ENCODE results near the gene ARL6IP6. TPM values are rescaled to one million over a fixed set of nuclear protein-coding genes. Genes with fewer than 3 reads are reported as not detected.

The ARL6IP6 gene
- 10 to 100 TPM; 37.0 to 38.5 TPM for total RNA-seq

GRCh38 chr2:152718076-152718908 lies at the start of gene ARL6IP6:
ARL6IP6 (plus strand) TSS chr2:152718620; CDS start chr2:152718625, 5 bp downstream.
- POLR2A ChIA-PET, result interaction anchor here (0.8 to 2.7 kb wide), 9 partner anchors 12 to 1456 kb away, joined by 3 to 24 read pairs (median 3); partner anchors contain the start of genes RBM43 and STAM2
- peak within 1 kb of the TSS; percentile 97 for H3K27ac Mint-ChIP-seq

GRCh38 chr2:152674334-152674733 lies 44.1 kb upstream of the ARL6IP6 start:
- Mint-ChIP-seq H3K4me1 (no peaks in the 10 kb centered on the region), H3K27ac (no peak overlapping the region), H3K36me3 (peaks cover 11% of the 10 kb centered on the region), H3K4me3 (no peak overlapping the region), H3K9me3 (no peaks in the 10 kb centered on the region), H3K27me3 (no peaks in the 10 kb centered on the region)
- POLR2A ChIA-PET, result no interaction called here
- no peak for DNase-seq
- no peak for ATAC-seq (ENCODE audit: low read depth)

More at GRCh38 chr2:152718076-152718908, at the start of gene ARL6IP6:
- DNase-seq (peak; percentile 96), ATAC-seq (ENCODE audit: low read depth) (peak; percentile 61)
- Mint-ChIP-seq H3K4me3 (peak within 1 kb of the TSS; percentile 95), H3K4me1 (peaks cover 32% of the 10 kb centered on the region), H3K36me3 (peaks cover 23% of the 10 kb centered on the region), H3K9me3 (no peaks in the 10 kb centered on the region), H3K27me3 (no peaks in the 10 kb centered on the region)

- Mint-ChIP-seq H3K27ac (no peak overlapping the region), H3K4me3 (no peak overlapping the region), H3K4me1 (no peaks in the 10 kb centered on the region), H3K27me3 (no peaks in the 10 kb centered on the region), H3K36me3 (peaks cover 16% of the 10 kb centered on the region), H3K9me3 (no peaks in the 10 kb centered on the region)
- no peak for ATAC-seq (ENCODE audit: low read depth)
- POLR2A ChIA-PET, result no interaction called here
- no peak for DNase-seq
These were observed 42.0 kb upstream of the ARL6IP6 start for GRCh38 chr2:152676461-152676860.

GRCh38 chr2:152678808-152679207 lies 39.6 kb upstream of the ARL6IP6 start:
- DNase-seq (no peak), ATAC-seq (ENCODE audit: low read depth) (no peak)
- H3K36me3 Mint-ChIP-seq, result peaks cover 10% of the 10 kb centered on the region
- no peak overlapping the region for H3K4me3 Mint-ChIP-seq
- no peaks in the 10 kb centered on the region for H3K9me3 Mint-ChIP-seq
- H3K4me1 Mint-ChIP-seq, result no peaks in the 10 kb centered on the region
- no peak overlapping the region for H3K27ac Mint-ChIP-seq
- POLR2A ChIA-PET, result no interaction called here
- no peaks in the 10 kb centered on the region for H3K27me3 Mint-ChIP-seq

GRCh38 chr2:152682663-152683062 lies 35.8 kb upstream of the ARL6IP6 start:
- H3K27ac Mint-ChIP-seq, result no peak overlapping the region
- no peaks in the 10 kb centered on the region for H3K9me3 Mint-ChIP-seq
- no peak for DNase-seq
- POLR2A ChIA-PET, result no interaction called here
- ATAC-seq (ENCODE audit: low read depth), result no peak
- H3K36me3 Mint-ChIP-seq, result peaks cover 16% of the 10 kb centered on the region
- H3K4me3 Mint-ChIP-seq, result no peak overlapping the region
- H3K27me3 Mint-ChIP-seq, result no peaks in the 10 kb centered on the region
- peaks cover 4% of the 10 kb centered on the region for H3K4me1 Mint-ChIP-seq

GRCh38 chr2:152683400-152683799 lies 35.0 kb upstream of the ARL6IP6 start:
- POLR2A ChIA-PET, result no interaction called here

GRCh38 chr2:152686321-152686720 lies 32.1 kb upstream of the ARL6IP6 start:
- no peak overlapping the region for H3K27ac Mint-ChIP-seq
- POLR2A ChIA-PET, result no interaction called here
- no peak overlapping the region for H3K4me3 Mint-ChIP-seq
- no peak for ATAC-seq (ENCODE audit: low read depth)
- H3K9me3 Mint-ChIP-seq, result no peaks in the 10 kb centered on the region
- peaks cover 6% of the 10 kb centered on the region for H3K4me1 Mint-ChIP-seq
- DNase-seq, result no peak
- no peaks in the 10 kb centered on the region for H3K27me3 Mint-ChIP-seq
- H3K36me3 Mint-ChIP-seq, result peaks cover 18% of the 10 kb centered on the region

More at GRCh38 chr2:152683400-152683799, 35.0 kb upstream of the ARL6IP6 start:
- Mint-ChIP-seq H3K4me3 (no peak overlapping the region), H3K36me3 (peaks cover 21% of the 10 kb centered on the region), H3K4me1 (peaks cover 4% of the 10 kb centered on the region), H3K9me3 (no peaks in the 10 kb centered on the region), H3K27me3 (no peaks in the 10 kb centered on the region), H3K27ac (no peak overlapping the region)
- no peak for ATAC-seq (ENCODE audit: low read depth)
- no peak for DNase-seq

GRCh38 chr2:152693033-152693432 lies 25.4 kb upstream of the ARL6IP6 start:
- H3K4me3 Mint-ChIP-seq, result no peak overlapping the region
- ATAC-seq (ENCODE audit: low read depth), result no peak

GRCh38 chr2:152694161-152694661 lies 24.2 kb upstream of the ARL6IP6 start:
- peak; percentile 88 for ATAC-seq (ENCODE audit: low read depth)

More at GRCh38 chr2:152693033-152693432, 25.4 kb upstream of the ARL6IP6 start:
- no peak for DNase-seq
- Mint-ChIP-seq H3K36me3 (peaks cover 22% of the 10 kb centered on the region), H3K27me3 (no peaks in the 10 kb centered on the region), H3K27ac (no peak overlapping the region), H3K9me3 (no peaks in the 10 kb centered on the region), H3K4me1 (peaks cover 15% of the 10 kb centered on the region)
- POLR2A ChIA-PET, result interaction anchor here (1.2 kb wide), 1 partner anchor 24 kb away, joined by 11 read pairs; the partner anchor contains the start of gene PRPF40A

DNA sequence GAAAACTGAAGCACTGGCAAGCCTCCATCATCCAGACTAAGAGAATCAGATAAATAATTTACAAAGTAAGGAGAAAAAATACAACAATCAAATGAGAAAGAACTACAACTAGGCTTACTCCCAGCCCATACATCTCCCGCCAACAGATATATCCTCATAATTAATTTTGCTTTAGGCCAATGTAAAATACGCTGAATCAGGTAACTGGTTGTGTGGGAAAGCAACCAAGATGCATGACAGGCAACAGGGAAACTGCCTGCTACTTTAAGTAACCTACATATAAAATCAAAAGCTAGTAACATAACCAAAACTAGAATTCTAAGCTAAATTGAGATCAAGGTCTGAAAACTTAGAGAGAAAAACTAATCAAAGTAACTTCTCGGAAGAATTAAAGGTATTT lies 22.7 kb upstream of the ARL6IP6 start:
- Mint-ChIP-seq H3K36me3 (peaks cover 21% of the 10 kb centered on the region), H3K4me3 (no peak overlapping the region), H3K27me3 (no peaks in the 10 kb centered on the region), H3K9me3 (no peaks in the 10 kb centered on the region), H3K27ac (no peak overlapping the region), H3K4me1 (peaks cover 19% of the 10 kb centered on the region)
- DNase-seq (no peak), ATAC-seq (ENCODE audit: low read depth) (no peak)
- POLR2A ChIA-PET, result interaction anchor here (1.5 kb wide), 1 partner anchor 22 kb away, joined by 3 read pairs; the partner anchor contains the start of gene PRPF40A

More at GRCh38 chr2:152694161-152694661, 24.2 kb upstream of the ARL6IP6 start:
- Mint-ChIP-seq H3K27me3 (no peaks in the 10 kb centered on the region), H3K27ac (peak overlapping the region; percentile 91), H3K4me3 (peak overlapping the region; percentile 84), H3K4me1 (peaks cover 15% of the 10 kb centered on the region), H3K36me3 (peaks cover 16% of the 10 kb centered on the region), H3K9me3 (no peaks in the 10 kb centered on the region)
- DNase-seq, result peak; percentile 41
- POLR2A ChIA-PET, result interaction anchor here (1.2 kb wide), 1 partner anchor 23 kb away, joined by 11 read pairs; the partner anchor contains the start of gene PRPF40A

DNA sequence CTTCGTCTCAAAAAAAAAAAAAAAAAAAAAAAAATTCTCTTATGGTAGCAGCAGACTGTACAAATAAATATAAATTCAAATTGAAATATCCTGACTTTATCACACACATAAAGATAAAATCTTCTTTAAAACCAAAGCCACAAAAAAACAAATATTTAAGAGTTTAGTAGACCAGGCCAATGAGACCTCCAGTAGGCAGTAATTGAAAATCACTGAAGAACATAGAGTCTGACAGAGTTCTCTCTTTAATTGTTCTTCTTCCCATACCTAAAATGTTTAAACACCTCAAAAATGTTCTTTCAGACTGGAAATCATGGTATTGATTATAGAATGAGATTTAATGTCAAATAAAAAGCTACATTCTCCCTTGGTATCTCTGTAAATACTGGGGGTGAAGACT lies 21.9 kb upstream of the ARL6IP6 start:
- Mint-ChIP-seq H3K9me3 (peaks cover 3% of the 10 kb centered on the region), H3K27me3 (no peaks in the 10 kb centered on the region), H3K36me3 (peaks cover 25% of the 10 kb centered on the region), H3K27ac (no peak overlapping the region), H3K4me3 (no peak overlapping the region), H3K4me1 (peaks cover 19% of the 10 kb centered on the region)
- ATAC-seq (ENCODE audit: low read depth) (no peak), DNase-seq (no peak)
- POLR2A ChIA-PET, result interaction anchor here (1.2 to 1.5 kb wide), 2 partner anchors 20 to 21 kb away, joined by 3 to 4 read pairs; partner anchors contain the start of gene PRPF40A

GRCh38 chr2:152701198-152701597 lies 17.2 kb upstream of the ARL6IP6 start:
- H3K27ac Mint-ChIP-seq, result no peak overlapping the region
- H3K27me3 Mint-ChIP-seq, result no peaks in the 10 kb centered on the region
- H3K36me3 Mint-ChIP-seq, result peaks cover 50% of the 10 kb centered on the region
- DNase-seq (no peak), ATAC-seq (ENCODE audit: low read depth) (no peak)
- peaks cover 6% of the 10 kb centered on the region for H3K9me3 Mint-ChIP-seq
- H3K4me1 Mint-ChIP-seq, result peaks cover 12% of the 10 kb centered on the region
- no peak overlapping the region for H3K4me3 Mint-ChIP-seq
- POLR2A ChIA-PET, result no interaction called here

DNA sequence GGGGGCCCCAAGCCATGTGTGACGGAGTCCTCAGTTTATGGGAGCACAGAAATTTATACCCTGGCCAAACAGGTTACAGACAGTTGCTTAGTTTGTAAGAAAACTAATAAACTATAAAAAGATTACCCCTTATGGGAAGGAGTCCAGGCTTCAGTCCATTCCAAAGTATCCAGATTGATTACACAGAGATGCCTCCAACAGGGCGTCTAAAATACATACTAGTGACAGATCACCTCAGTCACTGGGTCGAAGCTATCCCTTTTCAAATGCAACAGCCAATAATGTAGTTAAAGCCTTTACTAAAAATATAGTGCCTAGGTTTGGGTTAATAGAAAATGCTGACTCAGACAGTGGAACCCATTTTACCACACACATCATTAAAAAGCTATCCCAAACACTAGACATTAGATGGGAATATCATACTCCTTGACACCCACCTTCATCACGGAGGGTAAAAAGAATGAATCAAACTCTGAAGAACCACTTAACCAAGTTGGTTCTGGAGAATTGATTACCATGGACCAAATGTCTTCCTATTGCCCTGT lies 11.9 kb upstream of the ARL6IP6 start:
- Mint-ChIP-seq H3K4me3 (no peak overlapping the region), H3K36me3 (peaks cover 76% of the 10 kb centered on the region), H3K27me3 (no peaks in the 10 kb centered on the region), H3K4me1 (peaks cover 9% of the 10 kb centered on the region), H3K27ac (no peak overlapping the region), H3K9me3 (peaks cover 6% of the 10 kb centered on the region)
- POLR2A ChIA-PET, result interaction anchor here (3.2 kb wide), 1 partner anchor 11 kb away, joined by 15 read pairs; the partner anchor contains the start of gene PRPF40A
- ATAC-seq (ENCODE audit: low read depth) (no peak), DNase-seq (no peak)
